PC-3 (cell line): Measurements from ENCODE around the gene GTF2A1L.

Experiments
- CTCF ChIP-seq: fragments of 300-600 bp; sonication (generic); conservative IDR thresholded peaks from 2 replicates; pipeline ENCODE4 v1.5.1; 2017; ENCODE audit warnings: antibody characterized with exemption, low read depth, mild to moderate bottlenecking, low read length
- EZH2 ChIP-seq: fragments of 300-600 bp; sonication (generic); IDR thresholded peaks from one replicate; pipeline ENCODE4 v1.6.1; 2017; ENCODE audit warnings: antibody characterized with exemption, mild to moderate bottlenecking, low read length; ENCODE audit not compliant: unreplicated experiment

GRCh38 chr2:48587961-48588360 is 29.7 kb upstream of the GTF2A1L start:
- no peak for TF ChIP-seq CTCF
- no peak for TF ChIP-seq EZH2
